Gastrocnemius medialis (tissue), 4 donors: ENCODE results near the gene ZDHHC7. TPM values are rescaled to one million over a fixed set of nuclear protein-coding genes. Genes with fewer than 3 reads are reported as not detected.
"Not testable (repeated sequence)": the region's sequence is repeated elsewhere in the genome, so short reads cannot be mapped to it uniquely, and the experiment has no call there.

Source experiments
- ATAC-seq, 2 donors: fragments of 150-250 bp; one replicate each; pipeline ENCODE4 v1.9.1; 2016
- DNase-seq, 2 donors: peaks; one replicate each; pipeline ENCODE4 v3.0.0-alpha.2; 2019
- H3K27ac ChIP-seq, 4 donors: fragments of 200-600 bp; sonication (generic); 1 replicate in 1 of 4; 2 replicates in 3 of 4; pipeline ENCODE4 v1.5.1; 2016 to 2018; ENCODE audit warnings: mild to moderate bottlenecking in 2 of 4, moderate library complexity in 1 of 4
- H3K27me3 ChIP-seq, 3 donors: fragments of 200-600 bp; sonication (generic) in 2 of 3; 1 replicate in 1 of 3; 2 replicates in 2 of 3; pipeline versions ENCODE4 v1.5.1 to v1.6.0; 2016 to 2019; ENCODE audit warnings: mild to moderate bottlenecking in 1 of 3, moderate library complexity in 1 of 3
- H3K36me3 ChIP-seq, 2 donors: fragments of 200-600 bp; sonication (generic) in 1 of 2; one replicate each; pipeline ENCODE4 v1.5.1; 2017 to 2018
- H3K4me1 ChIP-seq, 2 donors: fragments of 200-600 bp; sonication (generic) in 1 of 2; one replicate each; pipeline ENCODE4 v1.5.1; 2016 to 2017; ENCODE audit warnings: mild to moderate bottlenecking in 2 of 2
- H3K4me3 ChIP-seq, 4 donors: fragments of 200-600 bp; sonication (generic) in 3 of 4; 1 replicate in 1 of 4; 2 replicates in 3 of 4; pipeline ENCODE4 v1.5.1; 2016 to 2019; ENCODE audit warnings: mild to moderate bottlenecking in 2 of 4
- H3K9me3 ChIP-seq, 3 donors: fragments of 200-600 bp; sonication (generic) in 2 of 3; 1 replicate in 1 of 3; 2 replicates in 2 of 3; pipeline ENCODE4 v1.5.1; 2016 to 2019
- CTCF ChIP-seq, 5 experiments: fragments of 450-650 bp in 3 of 5; fragments of 200-600 bp in 2 of 5; sonication (generic) in 2 of 5; IDR thresholded peaks in 4 of 5; conservative IDR thresholded peaks in 1 of 5; 1 replicate in 4 of 5; 2 replicates in 1 of 5; pipeline ENCODE4 v1.5.1; 2016 to 2019; ENCODE audit warnings: antibody characterized with exemption in 5 of 5, mild to moderate bottlenecking in 3 of 5, moderate library complexity in 3 of 5
- POLR2A ChIP-seq, 2 donors: fragments of 450-650 bp; IDR thresholded peaks; one replicate each; pipeline ENCODE4 v1.6.1; 2017; ENCODE audit warnings: antibody characterized with exemption in 2 of 2, mild to moderate bottlenecking in 2 of 2, moderate library complexity in 2 of 2
- in situ Hi-C, 4 donors: fragments of 200-750 bp; cut with MboI; loops; one replicate each; pipeline versions ENCODE4 v1.15.0 to v1.8.0; 2017; ENCODE audit warnings: low sequenced_read_pairs in 4 of 4
- intact Hi-C: fragments of 100-400 bp; cut with DNase I; formaldehyde crosslinking; loops from one replicate; pipeline ENCODE4 v1.15.1; 2023; ENCODE audit warnings: low total_unique reads
- total RNA-seq, 4 donors: library from RNA; depleted of rRNA; stranded (reverse); fragments of >200 nt; gene quantifications; one replicate each; pipeline versions ENCODE4 v1.1.0 to v1.2.3, GENCODE V29; 2016

Gene ZDHHC7
- total RNA-seq, 4 donors from 2014 or later = 55.0 to 93.5 (median 68.4) TPM

- Histone ChIP-seq H3K27me3 (no peaks in the 10 kb centered on the region), H3K27ac (no peak overlapping the region), H3K4me3 (no peak overlapping the region), H3K36me3 (no peaks in the 10 kb centered on the region), H3K9me3 (no peaks in the 10 kb centered on the region), H3K4me1 (peaks cover 0 to 5% of the 10 kb centered on the region in 2 donors)
- intact Hi-C loops (no loop called here), in situ Hi-C loops (no loop called here)
- DNase-seq = no peak
- ATAC-seq = no peak
- TF ChIP-seq CTCF (IDR thresholded peaks at IDR 0.05 in 4 of 5, conservative IDR thresholded peaks at IDR 0.05 in 1 of 5) (no peak), POLR2A (IDR thresholded peaks at IDR 0.05) (no peak)
Observed at GRCh38 chr16:84943620-84944019, 67.7 kb downstream of the ZDHHC7 start.

- Histone ChIP-seq H3K36me3 (no peaks in the 10 kb centered on the region), H3K27me3 (no peaks in the 10 kb centered on the region), H3K4me3 (no peak overlapping the region), H3K27ac (no peak overlapping the region), H3K9me3 (no peaks in the 10 kb centered on the region), H3K4me1 (peaks cover 0 to 5% of the 10 kb centered on the region in 2 donors)
- intact Hi-C loops (no loop called here), in situ Hi-C loops (no loop called here)
- no peak for ATAC-seq
- DNase-seq = no peak
- TF ChIP-seq POLR2A (IDR thresholded peaks at IDR 0.05) (no peak), CTCF (IDR thresholded peaks at IDR 0.05 in 4 of 5, conservative IDR thresholded peaks at IDR 0.05 in 1 of 5) (no peak)
Observed at GRCh38 chr16:84942786-84943185, 68.5 kb downstream of the ZDHHC7 start.

GRCh38 chr16:84941921-84942320 lies 69.4 kb downstream of the ZDHHC7 start:
- ATAC-seq (no peak), DNase-seq (no peak)
- TF ChIP-seq CTCF (IDR thresholded peaks at IDR 0.05 in 4 of 5, conservative IDR thresholded peaks at IDR 0.05 in 1 of 5) (no peak), POLR2A (IDR thresholded peaks at IDR 0.05) (no peak)
- Histone ChIP-seq H3K4me1 (peaks cover 0 to 2% of the 10 kb centered on the region in 2 donors), H3K27ac (no peak overlapping the region), H3K9me3 (no peaks in the 10 kb centered on the region), H3K36me3 (no peaks in the 10 kb centered on the region), H3K4me3 (no peak overlapping the region), H3K27me3 (no peaks in the 10 kb centered on the region)
- in situ Hi-C loops (no loop called here), intact Hi-C loops (no loop called here)

GRCh38 chr16:84940670-84941551 lies 70.4 kb downstream of the ZDHHC7 start:
- H3K36me3 ChIP-seq = no peaks in the 10 kb centered on the region
- H3K27ac ChIP-seq = no peak overlapping the region
- H3K9me3 ChIP-seq = no peaks in the 10 kb centered on the region
- H3K27me3 ChIP-seq = no peaks in the 10 kb centered on the region
- ATAC-seq (peak; percentile 40 to 56), DNase-seq (no peak)
- intact Hi-C loops (no loop called here), in situ Hi-C loops (no loop called here)
- no peaks in the 10 kb centered on the region for H3K4me1 ChIP-seq
- TF ChIP-seq POLR2A (IDR thresholded peaks at IDR 0.05) = no peak
- no peak for TF ChIP-seq CTCF (IDR thresholded peaks at IDR 0.05 in 4 of 5, conservative IDR thresholded peaks at IDR 0.05 in 1 of 5)
- H3K4me3 ChIP-seq = no peak overlapping the region

- peaks cover 8 to 10% of the 10 kb centered on the region in 2 donors for H3K4me1 ChIP-seq
- intact Hi-C loops, in situ Hi-C loops, H3K9me3 ChIP-seq, H3K27me3 ChIP-seq, DNase-seq, H3K4me3 ChIP-seq, H3K36me3 ChIP-seq, ATAC-seq, H3K27ac ChIP-seq: not testable (repeated sequence)
Observed at GRCh38 chr16:84938616-84939015, 72.7 kb downstream of the ZDHHC7 start.
